ENCODE measurements around the gene R3HDM1. TPM values are rescaled to one million over a fixed set of nuclear protein-coding genes. Genes with fewer than 3 reads are reported as not detected.

Gene R3HDM1
- total RNA-seq, 4 donors from 2014 or later: 13.4 to 23.8 (median 20.1) TPM

- Histone ChIP-seq H3K27ac (no peak overlapping the region), H3K27me3 (no peaks in the 10 kb centered on the region), H3K9me3 (no peaks in the 10 kb centered on the region), H3K36me3 (peaks cover 0 to 7% (median 0%) of the 10 kb centered on the region in 3 donors), H3K4me3 (no peak overlapping the region), H3K4me1 (no peaks in the 10 kb centered on the region)
- DNase-seq: no peak
- TF ChIP-seq POLR2A (IDR thresholded peaks at IDR 0.05): no peak
- no peak for TF ChIP-seq CTCF (IDR thresholded peaks at IDR 0.05)
- intact Hi-C loops (cut with DNase I): no loop called here
- 93 to 94% methylated on average over 4 of the region's 4 CpGs for WGBS, 2 donors
These were observed 32.5 kb downstream of the R3HDM1 start for GRCh38 chr2:135563793-135564192.

GRCh38 chr2:135570884-135571283 lies 39.6 kb downstream of the R3HDM1 start:
- intact Hi-C loops (cut with DNase I): no loop called here
- DNase-seq: no peak
- 80 to 86% methylated on average over 2 of the region's 2 CpGs for WGBS, 2 donors

GRCh38 chr2:135573620-135574019 lies 42.3 kb downstream of the R3HDM1 start:
- DNase-seq: no peak
- 93 to 95% methylated on average over 1 of the region's 1 CpG for WGBS, 2 donors
- Histone ChIP-seq H3K27me3 (no peaks in the 10 kb centered on the region), H3K9me3 (no peaks in the 10 kb centered on the region), H3K36me3 (peaks cover 0 to 15% (median 0%) of the 10 kb centered on the region in 3 donors), H3K4me1 (no peaks in the 10 kb centered on the region), H3K27ac (no peak overlapping the region), H3K4me3 (no peak overlapping the region)
- intact Hi-C loops (cut with DNase I): no loop called here
- TF ChIP-seq CTCF (IDR thresholded peaks at IDR 0.05): no peak
- no peak for TF ChIP-seq POLR2A (IDR thresholded peaks at IDR 0.05)

More at GRCh38 chr2:135570884-135571283, 39.6 kb downstream of the R3HDM1 start:
- no peaks in the 10 kb centered on the region for H3K9me3 ChIP-seq
- TF ChIP-seq CTCF (IDR thresholded peaks at IDR 0.05) (no peak), POLR2A (IDR thresholded peaks at IDR 0.05) (no peak)
- H3K27me3 ChIP-seq: no peaks in the 10 kb centered on the region
- H3K36me3 ChIP-seq: peaks cover 0 to 22% (median 0%) of the 10 kb centered on the region in 3 donors
- H3K4me1 ChIP-seq: no peaks in the 10 kb centered on the region
- H3K4me3 ChIP-seq: no peak overlapping the region
- no peak overlapping the region for H3K27ac ChIP-seq

GRCh38 chr2:135581282-135581681 lies 50.0 kb downstream of the R3HDM1 start:
- no peak for DNase-seq
- Histone ChIP-seq H3K36me3 (no peaks in the 10 kb centered on the region), H3K4me3 (no peak overlapping the region), H3K27me3 (no peaks in the 10 kb centered on the region), H3K4me1 (no peaks in the 10 kb centered on the region), H3K9me3 (no peaks in the 10 kb centered on the region), H3K27ac (no peak overlapping the region)
- WGBS, 2 donors: 95 to 100% methylated on average over 3 of the region's 3 CpGs
- intact Hi-C loops (cut with DNase I): no loop called here
- TF ChIP-seq POLR2A (IDR thresholded peaks at IDR 0.05) (no peak), CTCF (IDR thresholded peaks at IDR 0.05) (no peak)

GRCh38 chr2:135582383-135582782 lies 51.1 kb downstream of the R3HDM1 start:
- Histone ChIP-seq H3K36me3 (no peaks in the 10 kb centered on the region), H3K4me1 (no peaks in the 10 kb centered on the region), H3K27me3 (no peaks in the 10 kb centered on the region), H3K4me3 (no peak overlapping the region), H3K9me3 (no peaks in the 10 kb centered on the region), H3K27ac (no peak overlapping the region)
- intact Hi-C loops (cut with DNase I): no loop called here
- TF ChIP-seq POLR2A (IDR thresholded peaks at IDR 0.05): no peak
- TF ChIP-seq CTCF (IDR thresholded peaks at IDR 0.05): no peak
- DNase-seq: no peak
- WGBS, 2 donors: 59 to 60% methylated on average over 2 of the region's 2 CpGs

Data from esophagus squamous epithelium (tissue), 5 donors.